AG08396 (cell line): ENCODE measurements around the gene CACNA2D2.

Source experiments
- DNase-seq: peaks from one replicate; pipeline ENCODE4 v3.0.0; 2012; ENCODE audit warnings: low spot score, mixed read lengths

The CACNA2D2 gene

DNA sequence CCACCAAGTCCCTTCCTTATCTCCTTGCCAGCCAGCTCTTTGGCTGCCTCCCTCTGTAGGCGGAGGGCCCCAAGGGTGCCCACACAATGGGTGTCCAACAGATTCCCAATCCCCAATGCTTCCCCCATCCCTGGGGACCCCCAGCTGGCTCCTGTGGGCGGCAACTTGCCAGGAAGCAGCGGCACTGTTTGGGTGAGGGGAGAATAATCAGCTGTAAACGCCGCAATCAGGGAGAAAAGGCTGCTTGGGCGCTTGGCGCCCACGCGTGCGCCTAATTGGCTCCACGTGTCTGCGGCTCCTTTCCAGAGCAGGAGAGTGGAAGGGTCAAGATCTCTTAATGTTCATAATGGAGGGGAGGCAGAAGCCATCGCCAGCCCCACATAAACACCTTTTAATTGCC, 76.2 kb downstream of the CACNA2D2 start:
- no peak for DNase-seq

DNA sequence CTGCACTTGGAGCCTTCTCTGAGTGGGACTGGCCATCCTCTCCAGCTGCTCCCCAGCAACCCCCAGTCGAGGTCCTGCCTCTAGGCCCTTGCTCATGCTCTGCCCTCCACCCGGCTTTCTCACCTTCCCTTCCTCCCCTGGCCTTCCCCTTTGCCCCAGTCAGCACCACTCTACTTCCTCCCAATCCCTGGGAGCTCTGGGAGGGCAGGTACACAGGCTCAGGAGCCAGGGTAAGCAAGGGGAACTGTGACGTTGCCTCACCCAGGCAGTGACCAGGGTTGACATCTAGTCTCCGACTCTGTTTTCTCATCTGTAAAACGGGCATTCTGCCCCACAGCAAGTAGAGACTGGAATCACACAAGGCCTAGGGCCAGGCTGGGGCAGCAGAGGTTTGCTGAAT, 77.5 kb downstream of the CACNA2D2 start:
- no peak for DNase-seq

DNA sequence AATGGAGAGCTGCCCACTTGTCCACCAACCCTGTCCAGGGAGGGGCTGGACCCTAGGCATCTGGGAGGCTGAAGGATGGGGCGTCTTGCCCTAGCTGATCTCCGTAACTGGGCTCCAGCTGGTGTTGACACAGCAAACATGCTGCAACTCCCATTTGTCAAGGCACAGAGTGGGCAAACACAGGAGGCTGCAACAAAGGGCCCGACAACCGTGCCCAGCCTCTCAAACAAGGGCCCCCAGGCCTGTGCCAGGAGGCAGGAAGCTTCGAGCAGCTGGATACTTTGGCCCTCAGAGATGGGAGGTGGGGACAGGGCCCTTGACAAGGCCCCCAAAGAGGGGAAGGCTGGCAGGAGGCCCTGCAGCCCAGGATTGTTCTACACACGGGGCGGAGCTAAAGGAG, 79.9 kb downstream of the CACNA2D2 start:
- no peak for DNase-seq

DNA sequence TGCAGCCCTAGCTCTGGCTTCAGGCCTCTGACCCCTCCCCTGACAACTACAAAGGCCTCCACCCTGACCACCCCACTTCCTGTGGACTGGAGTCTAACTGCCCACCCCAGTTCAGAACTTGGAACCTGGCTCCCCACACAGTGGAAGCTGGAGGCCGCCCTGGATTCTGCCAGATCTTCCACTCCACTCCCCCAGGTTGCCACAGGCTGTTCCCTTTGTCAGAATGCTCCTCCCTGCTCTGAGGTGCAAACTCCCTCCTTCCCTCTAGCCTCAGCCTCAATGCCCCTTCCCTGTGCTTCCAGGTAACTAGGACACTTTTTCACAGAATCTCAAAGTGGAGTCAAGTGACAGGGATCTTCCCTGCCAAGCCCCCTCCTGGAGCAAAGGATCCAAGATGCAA, 81.3 kb downstream of the CACNA2D2 start:
- no peak for DNase-seq

DNA sequence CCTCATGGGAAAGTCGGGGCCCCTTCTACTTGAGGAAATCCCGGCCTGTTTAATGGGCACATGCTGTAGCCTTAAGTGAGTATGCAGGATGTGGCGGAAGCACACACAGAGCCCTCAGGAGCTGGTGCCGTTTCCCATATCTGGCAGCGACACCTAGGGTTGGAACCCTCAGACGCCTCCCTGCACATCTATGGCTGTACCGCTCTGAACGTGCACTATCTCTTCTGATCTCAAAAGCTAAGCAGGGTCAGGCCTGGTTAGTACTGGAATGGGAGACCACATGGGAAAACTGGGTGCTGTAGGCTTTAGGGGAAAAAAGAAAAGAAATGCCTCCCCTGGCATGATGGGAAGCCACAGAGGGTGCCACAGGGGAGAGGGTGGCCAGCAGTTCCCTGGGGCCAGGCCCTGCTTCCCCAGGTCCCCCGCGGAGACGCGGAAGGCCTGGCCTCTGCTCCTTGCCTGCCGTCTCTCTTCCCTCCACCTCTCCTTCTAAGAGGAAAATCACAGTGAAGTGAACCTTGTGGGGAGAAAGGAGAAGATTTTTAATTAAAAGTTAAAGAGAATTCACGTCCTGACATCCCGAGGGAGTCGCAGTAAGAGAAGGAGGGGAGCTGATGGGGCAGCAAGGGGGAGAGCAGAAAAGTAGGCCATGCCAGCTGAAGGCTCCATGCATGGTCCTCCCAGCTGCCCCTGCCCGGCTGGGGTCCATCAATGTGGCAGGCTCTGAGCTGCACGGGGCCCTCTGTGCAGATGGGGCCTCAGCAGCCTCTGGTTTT, 83.7 kb downstream of the CACNA2D2 start:
- no peak for DNase-seq

DNA sequence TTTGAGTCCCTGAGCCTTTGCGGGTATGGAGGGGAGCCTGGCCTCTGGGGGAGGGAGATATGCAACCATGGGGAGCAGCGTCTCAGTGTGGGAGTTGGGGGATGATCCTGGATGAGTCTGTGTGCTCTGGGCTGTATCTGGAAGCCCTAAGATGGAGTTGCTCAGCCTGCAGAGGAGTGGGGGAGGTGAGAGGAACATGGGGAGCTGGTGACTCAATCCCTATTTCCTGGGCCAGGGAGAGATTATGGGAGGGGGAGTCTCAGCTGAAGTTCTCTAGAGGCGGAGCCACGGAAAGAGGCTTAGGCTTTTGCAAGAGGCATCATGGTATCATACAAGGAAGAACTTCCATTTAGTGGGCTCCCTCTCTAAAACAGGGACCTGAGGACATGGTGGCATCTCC, 84.6 kb downstream of the CACNA2D2 start:
- DNase-seq = no peak

DNA sequence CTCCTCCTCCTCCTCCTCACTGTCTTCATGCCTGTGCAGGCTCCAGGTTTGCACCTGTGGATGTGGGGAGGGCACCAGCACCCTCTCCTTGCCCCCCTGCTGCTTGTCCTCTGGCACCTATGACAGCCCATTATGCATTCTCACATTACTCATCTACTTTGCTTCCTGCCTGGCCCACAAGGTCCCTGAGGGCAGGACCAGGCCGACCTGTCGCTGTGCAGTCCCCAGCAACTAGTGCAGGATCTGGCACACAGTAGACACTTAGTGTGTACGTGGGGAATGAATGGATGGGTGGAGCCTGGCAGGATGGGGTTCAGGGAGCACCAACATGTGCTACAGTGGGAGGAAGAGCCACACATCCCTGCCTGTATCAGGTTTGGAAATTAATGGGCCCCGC, 85.8 kb downstream of the CACNA2D2 start:
- no peak for DNase-seq

DNA sequence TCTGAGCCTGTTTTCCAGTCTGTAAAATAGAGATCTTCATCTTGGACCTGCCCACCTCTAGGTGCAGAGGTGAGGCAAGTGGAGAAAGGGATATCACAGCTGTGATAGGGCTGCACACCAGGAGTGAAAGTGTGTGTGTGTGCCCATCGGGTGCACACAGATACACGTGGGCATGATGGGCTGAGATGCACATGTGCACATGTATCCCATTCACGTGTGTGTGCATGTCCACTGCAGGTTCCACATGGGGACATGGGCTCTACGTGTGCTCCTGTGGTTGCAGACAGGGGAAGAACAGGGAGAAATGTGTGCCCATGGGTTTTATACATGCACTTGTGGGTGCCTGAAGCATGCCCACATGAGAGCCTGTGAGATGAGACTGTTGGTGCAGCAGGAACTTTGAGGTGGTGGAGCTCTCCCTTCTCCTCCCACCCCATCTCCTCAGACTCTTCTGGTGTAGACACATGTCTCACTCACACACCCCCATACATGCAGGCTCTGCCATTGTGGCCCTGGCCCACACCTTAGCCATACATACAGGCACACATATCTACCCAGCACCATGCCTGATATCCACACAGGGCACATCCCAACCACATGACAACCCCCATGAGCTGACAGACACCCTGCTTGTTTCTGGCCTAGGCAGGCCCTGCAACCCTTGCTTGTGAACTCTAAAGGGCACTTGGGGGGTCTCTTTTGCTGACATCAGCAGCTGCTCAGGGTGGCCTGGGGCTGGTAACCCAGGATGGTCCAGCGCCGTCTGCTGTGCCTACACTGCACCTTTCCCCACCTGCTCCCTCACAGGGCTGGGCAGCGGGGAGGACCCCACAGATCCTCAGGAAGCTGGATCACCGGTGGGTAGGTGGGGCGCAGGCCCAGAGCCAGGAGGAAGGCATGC, 86.4 kb downstream of the CACNA2D2 start:
- no peak for DNase-seq

DNA sequence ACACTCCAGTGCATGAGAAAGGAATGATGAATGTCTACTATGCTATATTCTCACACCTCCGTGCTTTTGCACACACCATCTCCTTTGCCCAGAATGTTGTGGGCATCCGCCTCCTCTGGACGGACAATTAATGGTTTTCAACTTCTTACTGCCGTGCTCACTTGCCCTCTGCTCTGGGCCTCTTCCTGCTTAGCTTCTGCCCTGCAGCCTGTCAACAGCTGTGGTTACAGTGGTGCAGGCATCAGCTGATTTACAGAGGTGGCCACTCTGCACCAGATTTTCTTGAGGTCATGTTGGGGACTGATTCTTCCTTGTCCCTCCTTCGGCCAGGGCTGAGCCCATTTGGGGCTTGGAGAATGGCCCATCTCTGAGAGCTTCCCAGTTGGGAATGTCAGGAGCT, 87.6 kb downstream of the CACNA2D2 start:
- DNase-seq = no peak

DNA sequence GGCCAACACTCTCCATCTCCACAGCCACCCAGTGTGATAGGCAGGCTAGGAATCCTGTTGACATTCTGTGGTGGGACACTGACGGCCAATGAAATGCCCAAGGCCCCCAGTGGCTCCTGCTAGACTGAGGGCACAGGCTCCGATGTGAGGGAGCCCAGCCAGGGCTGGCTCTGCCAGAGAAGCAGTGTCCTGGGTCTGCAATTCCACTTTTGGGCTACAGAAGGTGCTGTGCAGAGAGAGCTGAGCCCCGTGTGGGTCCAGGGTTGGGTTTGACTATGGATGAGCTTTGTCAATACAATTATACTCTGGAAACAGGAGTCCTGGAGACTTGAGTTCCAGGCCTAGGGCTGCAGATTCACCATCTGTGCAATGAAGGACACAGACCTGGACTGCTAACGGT, 88.4 kb downstream of the CACNA2D2 start:
- DNase-seq = no peak

DNA sequence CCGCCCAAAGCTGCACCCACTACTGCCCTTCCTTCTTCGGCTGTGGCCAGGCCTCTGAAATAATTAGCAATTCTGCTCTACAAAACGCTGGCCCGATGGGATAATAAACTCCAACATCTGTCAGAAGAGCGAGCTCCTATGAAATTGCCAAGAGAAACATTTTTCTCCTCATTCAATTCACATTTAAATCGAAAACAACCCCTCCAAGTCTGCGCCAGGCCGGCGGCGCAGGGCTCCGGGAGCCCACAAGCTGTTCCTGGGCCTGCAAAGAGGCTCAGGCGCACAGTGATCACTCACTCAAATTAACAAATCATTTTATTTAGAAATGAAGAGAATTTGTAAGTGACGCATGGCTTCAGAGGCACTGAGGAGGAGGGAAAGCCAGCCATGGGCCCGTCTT, 88.8 kb downstream of the CACNA2D2 start:
- no peak for DNase-seq

DNA sequence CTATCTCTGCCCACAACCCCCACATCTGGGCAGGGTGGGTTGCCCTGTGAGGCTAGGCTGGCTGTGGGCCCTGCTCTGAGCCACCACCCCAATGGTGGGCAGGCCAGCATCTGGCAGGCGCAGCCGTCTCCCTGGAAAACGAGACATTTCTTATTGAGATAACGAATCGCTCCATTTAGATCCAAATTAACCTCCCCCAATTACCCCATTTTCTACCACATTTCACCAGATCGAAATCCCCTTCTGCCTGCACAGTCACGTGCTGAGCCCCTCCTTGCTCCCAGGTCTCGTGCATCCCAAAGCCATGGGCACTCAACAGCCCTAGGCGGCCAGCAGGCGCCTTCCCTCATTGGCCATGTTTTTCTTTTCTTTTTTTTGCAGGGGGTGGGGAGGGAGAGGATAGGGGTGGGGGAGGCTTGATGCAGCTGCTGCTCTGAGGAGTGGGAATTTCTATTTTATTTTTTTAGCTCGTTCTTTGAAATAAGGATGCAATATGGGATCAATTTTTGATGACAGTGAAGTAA, 91.1 kb downstream of the CACNA2D2 start:
- DNase-seq = no peak

DNA sequence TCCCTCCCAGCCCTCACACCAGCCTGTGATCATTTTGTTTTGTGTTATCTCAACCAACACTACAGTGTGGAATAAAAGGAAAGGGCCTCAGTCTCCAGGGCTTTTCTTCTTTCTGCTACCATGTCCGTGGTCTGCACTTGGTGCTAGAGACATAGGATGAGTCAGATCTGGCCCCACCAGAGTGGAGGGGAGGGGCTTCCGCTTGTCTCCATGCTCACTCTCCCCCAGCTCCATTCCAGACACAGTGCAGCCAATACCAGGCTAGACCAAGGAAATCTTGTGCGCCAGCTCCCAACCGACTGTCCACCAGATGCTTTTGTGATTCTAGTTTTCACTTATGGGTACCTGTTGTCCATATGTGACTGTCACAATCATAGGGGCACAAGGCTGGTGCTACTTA, 92.2 kb downstream of the CACNA2D2 start:
- DNase-seq = no peak

DNA sequence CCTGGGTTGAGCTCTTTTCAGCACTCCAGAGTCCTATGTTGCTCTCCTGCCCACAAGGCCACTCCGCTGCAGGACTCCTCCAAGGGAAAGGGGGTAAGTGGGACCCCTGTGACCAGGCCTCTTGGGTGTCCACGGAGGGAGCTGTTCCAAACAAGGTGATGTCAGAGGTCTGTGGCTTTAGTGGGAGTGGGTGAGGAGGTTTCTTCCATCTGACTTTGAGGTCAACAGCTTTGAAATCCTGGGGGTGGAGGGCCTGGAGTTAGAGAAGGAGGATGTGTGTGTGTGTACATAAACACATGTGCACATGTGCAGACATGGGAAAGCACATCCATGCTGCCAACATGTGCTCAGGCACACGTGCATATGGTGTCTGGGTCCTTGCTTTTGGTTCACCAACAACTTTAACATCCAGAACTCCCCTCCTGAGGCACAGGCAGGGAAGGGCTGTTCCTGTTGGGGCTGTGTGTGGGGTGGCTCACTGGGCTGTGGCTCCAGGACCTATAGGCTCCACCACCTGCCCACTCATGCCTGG, 92.8 kb downstream of the CACNA2D2 start:
- DNase-seq = no peak

DNA sequence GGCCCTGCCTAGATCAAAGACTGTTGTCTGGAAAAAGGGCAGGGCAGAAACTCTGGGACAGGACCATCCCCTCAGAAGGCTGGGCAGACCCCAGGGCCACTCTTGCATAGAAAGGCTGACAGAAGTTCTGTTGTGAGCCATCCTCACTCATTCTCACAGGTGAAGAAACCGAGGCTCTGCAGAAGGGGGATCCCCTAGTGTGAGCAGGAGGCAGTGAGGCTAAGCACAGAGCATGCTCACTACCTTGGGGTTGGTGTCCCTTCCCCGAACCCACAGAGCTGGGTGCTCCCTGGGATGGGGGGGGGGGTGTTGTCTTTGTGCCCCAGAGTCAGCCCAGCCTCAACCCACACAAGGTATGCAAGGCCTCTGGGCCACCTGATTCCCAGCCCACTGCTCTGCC, 93.2 kb downstream of the CACNA2D2 start:
- no peak for DNase-seq

DNA sequence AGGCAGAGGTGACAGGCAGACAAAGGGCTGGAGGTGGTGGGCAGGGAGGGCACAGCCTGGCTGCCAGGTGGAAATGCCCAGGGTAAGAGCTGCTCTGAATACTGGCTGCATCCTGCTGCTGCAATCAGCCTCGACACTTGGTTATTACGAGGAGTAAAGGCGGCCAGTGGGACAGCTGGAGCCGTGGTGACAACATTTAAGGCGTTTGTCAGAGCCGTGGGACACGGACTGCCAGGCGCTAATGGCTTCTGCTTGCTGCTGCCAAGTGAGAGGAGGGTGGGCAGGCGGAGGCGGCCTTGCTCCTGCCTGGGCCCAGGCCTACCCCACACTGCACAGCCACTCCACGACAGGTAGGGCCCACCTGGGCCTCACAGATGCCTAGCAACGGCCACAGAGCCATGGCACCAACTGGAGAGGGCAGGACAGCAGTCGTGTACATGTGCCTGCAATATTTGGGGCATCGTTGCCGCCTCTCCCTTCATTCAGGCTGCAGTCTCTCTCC, 94.9 kb downstream of the CACNA2D2 start:
- DNase-seq = no peak

DNA sequence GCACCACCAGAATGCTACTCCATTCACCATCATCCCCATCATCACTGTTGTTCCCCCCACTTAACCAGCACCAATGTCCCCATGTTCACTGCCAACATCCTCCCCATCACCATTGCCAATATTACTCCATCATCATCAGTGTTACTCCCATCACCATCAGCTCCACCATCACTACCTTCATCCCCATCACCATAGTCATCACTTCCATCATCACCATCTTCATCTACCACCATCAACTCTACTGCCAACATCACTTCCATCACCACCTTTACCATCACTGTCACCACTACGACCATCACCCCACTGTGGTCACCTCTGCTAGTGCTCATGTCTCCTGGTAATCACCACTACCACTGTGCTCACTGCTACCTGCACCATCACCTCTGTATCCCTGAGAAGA, 96.9 kb downstream of the CACNA2D2 start:
- DNase-seq = no peak

DNA sequence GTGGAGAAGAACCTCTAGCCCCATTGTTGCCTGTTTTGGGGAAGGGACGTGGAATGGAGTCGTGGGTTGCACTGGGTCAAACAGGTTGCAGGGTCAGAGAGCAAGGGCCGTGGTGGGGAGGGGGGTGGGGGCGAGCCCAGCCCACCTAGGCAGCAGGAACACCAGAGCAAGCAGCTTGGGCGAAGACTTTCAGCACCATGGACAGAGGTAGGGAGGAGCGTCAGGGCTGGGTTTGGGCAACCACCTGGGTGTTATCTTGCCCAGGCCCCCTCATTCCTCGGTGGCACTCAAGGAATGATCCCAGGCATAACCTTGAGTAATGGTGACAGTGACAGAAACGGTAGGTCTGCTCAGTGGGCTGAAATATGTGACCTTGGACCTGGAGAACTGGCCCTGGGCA, 98.2 kb downstream of the CACNA2D2 start:
- DNase-seq = no peak

DNA sequence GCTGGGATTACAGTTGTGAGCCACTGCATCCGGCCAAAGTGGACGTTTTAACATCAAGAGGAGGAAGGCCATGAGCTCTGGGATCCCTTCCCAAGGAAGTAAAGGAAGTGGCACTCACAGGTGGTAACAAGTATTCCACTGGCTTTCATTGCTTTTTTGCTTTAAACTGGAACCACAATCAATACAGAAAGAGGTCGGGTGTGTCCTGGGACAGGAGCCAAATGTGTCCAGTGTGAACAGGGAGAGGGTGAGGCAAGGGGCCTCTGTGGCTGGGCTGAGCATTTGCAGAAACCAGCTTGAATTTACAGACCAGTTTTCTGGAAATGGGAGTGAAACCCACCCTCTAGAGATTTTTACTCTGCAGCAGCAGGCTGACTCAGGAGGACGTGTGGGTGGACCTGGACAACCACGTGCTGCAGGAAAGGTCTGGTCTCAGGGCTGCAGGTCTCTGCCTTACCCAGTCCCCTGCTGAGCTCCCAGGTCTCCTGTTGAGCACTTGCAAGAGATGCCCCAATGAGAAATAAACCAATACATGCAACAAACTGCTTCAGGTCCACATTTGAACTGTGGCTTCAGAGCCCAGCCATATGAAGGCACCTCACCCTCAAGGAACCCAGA, 101.3 kb downstream of the CACNA2D2 start:
- DNase-seq = no peak

DNA sequence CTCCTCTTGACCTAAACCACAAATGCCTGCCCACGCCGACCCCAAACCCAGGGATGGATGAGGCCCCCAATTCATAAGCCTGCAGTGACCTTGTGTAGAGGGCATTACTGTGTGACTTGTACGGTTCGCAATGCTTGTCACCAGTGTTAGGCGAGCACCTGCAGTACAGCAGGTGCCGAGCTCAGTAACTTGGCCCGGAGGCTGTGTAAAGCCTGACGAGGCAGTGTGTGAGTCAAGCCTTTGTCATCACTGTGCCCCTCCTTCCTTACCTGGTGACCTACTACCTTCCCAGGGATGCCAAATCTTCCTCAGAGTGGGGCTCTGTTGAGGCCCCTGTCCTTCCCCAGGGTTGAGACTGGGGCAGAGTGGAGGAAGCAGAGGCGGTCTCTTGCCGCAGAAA, 106.9 kb downstream of the CACNA2D2 start:
- no peak for DNase-seq

DNA sequence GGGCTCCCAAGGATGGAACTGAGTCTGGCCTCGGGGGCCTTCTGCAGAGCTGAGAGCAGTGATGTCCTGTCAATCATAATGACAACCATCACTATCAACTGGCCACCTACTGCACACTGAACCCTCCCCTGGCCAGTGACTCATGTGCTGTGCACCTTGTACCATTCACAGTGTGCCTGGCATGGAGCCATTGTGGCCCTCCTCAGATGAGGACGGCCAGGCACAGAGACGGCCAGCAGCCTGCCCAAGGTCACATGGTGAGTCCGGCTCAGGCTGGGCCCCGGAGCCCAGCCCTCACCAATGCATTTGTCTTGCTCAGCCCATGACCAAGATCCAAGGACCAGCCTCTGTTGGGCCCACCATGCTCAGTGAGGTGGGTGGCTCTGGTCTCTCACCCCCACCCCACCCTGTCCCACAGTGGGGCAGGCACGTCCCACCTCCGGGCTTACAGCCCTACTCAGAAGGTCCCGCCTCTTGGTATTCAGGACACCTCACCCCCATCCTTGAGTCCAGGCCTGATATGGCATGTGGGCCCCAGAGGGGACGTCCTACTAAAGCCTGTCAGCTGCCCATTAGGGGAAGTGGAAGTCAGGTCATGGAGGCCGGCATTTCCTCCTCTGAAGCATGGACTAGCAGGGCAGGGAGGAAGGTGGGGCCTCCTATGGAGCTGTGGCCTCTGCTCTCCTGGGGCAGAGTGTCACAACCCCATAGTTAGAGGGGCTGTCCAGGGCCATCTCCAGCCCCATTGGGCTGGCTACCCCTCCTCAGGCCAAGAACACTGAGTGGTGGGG, 108.2 kb downstream of the CACNA2D2 start:
- no peak for DNase-seq
